Measurements from ENCODE around the gene TCEA2.

Gene TCEA2

DNA sequence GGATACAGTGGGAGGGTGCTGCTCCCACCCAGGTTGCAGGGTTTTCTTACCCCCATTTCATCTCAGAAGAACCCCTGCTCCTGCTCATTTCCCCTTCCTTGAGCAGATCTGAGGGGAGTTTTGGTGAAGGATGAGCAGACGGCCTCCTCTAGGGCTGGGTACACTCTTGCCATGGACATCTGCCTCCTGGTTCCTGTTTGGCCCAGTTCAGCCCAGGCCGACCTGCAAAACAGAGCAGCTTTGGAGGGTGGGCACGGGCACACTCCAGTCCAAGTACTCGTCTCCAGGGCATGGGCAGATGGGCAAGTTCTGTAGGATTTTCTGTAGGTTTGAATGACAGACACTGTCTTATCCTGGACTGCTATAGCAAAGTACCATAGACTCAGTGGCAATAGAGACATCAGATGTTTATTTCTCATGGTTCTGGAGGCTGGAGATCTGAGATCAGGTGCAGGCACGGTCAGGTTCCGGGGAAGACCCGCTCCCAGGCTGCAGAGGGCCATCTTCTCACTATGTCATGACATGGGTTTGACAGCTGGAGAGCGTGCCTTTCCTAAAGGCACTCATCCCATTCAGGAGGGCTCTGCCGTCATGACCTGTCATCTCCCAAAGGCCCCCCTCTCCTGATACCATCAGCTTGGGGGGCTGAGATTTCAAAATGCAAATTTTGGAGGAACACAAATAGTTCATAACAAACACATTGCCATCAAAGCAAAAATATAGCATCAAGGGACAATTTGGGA, 38.1 kb downstream of the TCEA2 start:
- H3K27ac Mint-ChIP-seq: no peak overlapping the region
- no peaks in the 10 kb centered on the region for H3K36me3 Mint-ChIP-seq (ENCODE audit: low read depth)
- H3K27me3 Mint-ChIP-seq (ENCODE audit: low read depth): peaks cover 23% of the 10 kb centered on the region
- peaks cover 5% of the 10 kb centered on the region for H3K9me3 Mint-ChIP-seq
- H3K4me1 Mint-ChIP-seq (ENCODE audit: low read depth): no peaks in the 10 kb centered on the region
- no peak for DNase-seq (ENCODE audit: low spot score)
- peak overlapping the region; percentile 51 for H3K4me3 Mint-ChIP-seq

GRCh38 chr20:64101731-64102621, 39.0 kb downstream of the TCEA2 start:
- H3K36me3 Mint-ChIP-seq (ENCODE audit: low read depth): no peaks in the 10 kb centered on the region
- H3K4me3 Mint-ChIP-seq: peak overlapping the region; percentile 51
- peak; percentile 62 for DNase-seq (ENCODE audit: low spot score)
- H3K27ac Mint-ChIP-seq: no peak overlapping the region
- H3K27me3 Mint-ChIP-seq (ENCODE audit: low read depth): peaks cover 23% of the 10 kb centered on the region
- peaks cover under 1% of the 10 kb centered on the region for H3K9me3 Mint-ChIP-seq
- no peaks in the 10 kb centered on the region for H3K4me1 Mint-ChIP-seq (ENCODE audit: low read depth)

DNA sequence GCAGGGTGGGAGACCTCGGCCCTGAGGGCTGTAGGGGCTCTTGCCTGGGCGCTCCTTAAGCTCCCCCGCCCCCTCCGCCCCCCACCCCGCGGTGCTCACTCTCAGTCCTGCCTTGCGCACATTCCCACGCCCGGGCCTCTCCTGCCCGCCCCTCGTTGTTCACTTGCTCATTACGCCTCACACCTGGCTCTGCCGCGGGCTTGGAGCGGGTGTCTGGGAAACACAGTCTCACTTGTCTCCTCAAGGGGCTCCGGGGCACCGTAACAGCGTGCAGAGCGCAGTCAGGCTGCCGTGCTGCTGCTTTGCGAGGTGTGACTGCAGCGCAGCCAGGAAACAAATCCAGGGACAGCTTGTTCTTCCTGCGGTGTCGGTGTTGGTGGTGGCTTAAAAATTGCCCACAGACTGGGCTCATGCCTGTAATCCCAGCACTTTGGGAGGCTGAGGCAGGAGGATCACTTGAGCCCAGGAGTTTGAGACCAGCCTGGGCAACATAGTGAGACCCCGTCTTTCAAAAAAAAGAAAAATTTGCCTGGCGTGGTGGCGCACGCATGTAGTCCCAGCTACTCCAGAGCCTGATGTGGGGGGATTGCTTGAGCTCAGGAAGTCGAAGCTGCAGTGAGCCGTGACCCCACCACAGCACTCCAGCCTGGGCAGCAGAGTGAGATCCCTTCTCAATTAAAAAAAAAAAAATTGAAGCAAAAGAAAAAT, 39.8 kb downstream of the TCEA2 start:
- peaks cover 23% of the 10 kb centered on the region for H3K27me3 Mint-ChIP-seq (ENCODE audit: low read depth)
- no peaks in the 10 kb centered on the region for H3K4me1 Mint-ChIP-seq (ENCODE audit: low read depth)
- H3K4me3 Mint-ChIP-seq: peak overlapping the region; percentile 48
- H3K27ac Mint-ChIP-seq: no peak overlapping the region
- no peak for DNase-seq (ENCODE audit: low spot score)
- H3K9me3 Mint-ChIP-seq: no peaks in the 10 kb centered on the region
- no peaks in the 10 kb centered on the region for H3K36me3 Mint-ChIP-seq (ENCODE audit: low read depth)

GRCh38 chr20:64103871-64104666, 41.1 kb downstream of the TCEA2 start:
- Mint-ChIP-seq H3K4me1 (ENCODE audit: low read depth) (no peaks in the 10 kb centered on the region), H3K9me3 (no peaks in the 10 kb centered on the region), H3K27ac (no peak overlapping the region), H3K36me3 (ENCODE audit: low read depth) (no peaks in the 10 kb centered on the region), H3K4me3 (no peak overlapping the region), H3K27me3 (ENCODE audit: low read depth) (peaks cover 23% of the 10 kb centered on the region)
- DNase-seq (ENCODE audit: low spot score): no peak

GRCh38 chr20:64104667-64105451, 41.9 kb downstream of the TCEA2 start:
- no peak overlapping the region for H3K27ac Mint-ChIP-seq
- no peak overlapping the region for H3K4me3 Mint-ChIP-seq
- no peaks in the 10 kb centered on the region for H3K9me3 Mint-ChIP-seq
- no peaks in the 10 kb centered on the region for H3K4me1 Mint-ChIP-seq (ENCODE audit: low read depth)
- no peak for DNase-seq (ENCODE audit: low spot score)
- H3K36me3 Mint-ChIP-seq (ENCODE audit: low read depth): no peaks in the 10 kb centered on the region
- peaks cover 23% of the 10 kb centered on the region for H3K27me3 Mint-ChIP-seq (ENCODE audit: low read depth)

- Mint-ChIP-seq H3K36me3 (ENCODE audit: low read depth) (no peaks in the 10 kb centered on the region), H3K4me1 (ENCODE audit: low read depth) (no peaks in the 10 kb centered on the region), H3K4me3 (no peak overlapping the region), H3K27ac (no peak overlapping the region), H3K9me3 (no peaks in the 10 kb centered on the region), H3K27me3 (ENCODE audit: low read depth) (peaks cover 19% of the 10 kb centered on the region)
- DNase-seq (ENCODE audit: low spot score): no peak
Measured at GRCh38 chr20:64105846-64106434, 42.9 kb downstream of the TCEA2 start.

DNA sequence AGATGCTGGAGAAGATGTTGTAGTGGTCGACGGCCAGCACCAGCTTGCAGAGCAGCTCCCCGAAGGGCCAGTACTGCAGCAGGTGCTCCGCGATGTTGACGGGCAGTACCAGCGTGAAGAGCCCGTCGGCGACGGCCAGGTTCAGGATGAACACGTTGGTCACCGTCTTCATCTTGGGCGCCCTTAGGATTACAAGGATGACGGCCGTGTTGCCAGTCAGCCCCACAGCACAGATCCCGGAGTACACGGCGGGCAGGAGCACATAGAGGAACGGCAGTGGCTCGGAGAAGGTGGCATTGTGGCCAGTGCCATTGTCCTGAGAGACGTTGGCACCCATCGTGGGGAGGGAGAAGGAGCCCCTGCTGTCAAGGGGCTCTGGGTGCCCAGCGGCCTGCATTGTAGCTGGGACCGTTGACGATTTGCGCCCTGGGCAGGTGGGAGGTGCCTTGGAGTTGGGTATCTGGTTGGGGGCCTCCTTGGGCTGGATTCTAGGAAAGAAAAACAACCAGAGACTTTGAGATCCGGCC, 43.5 kb downstream of the TCEA2 start:
- DNase-seq (ENCODE audit: low spot score): no peak
- H3K4me1 Mint-ChIP-seq (ENCODE audit: low read depth): no peaks in the 10 kb centered on the region
- H3K9me3 Mint-ChIP-seq: no peaks in the 10 kb centered on the region
- no peaks in the 10 kb centered on the region for H3K36me3 Mint-ChIP-seq (ENCODE audit: low read depth)
- H3K4me3 Mint-ChIP-seq: no peak overlapping the region
- H3K27ac Mint-ChIP-seq: no peak overlapping the region
- peaks cover 13% of the 10 kb centered on the region for H3K27me3 Mint-ChIP-seq (ENCODE audit: low read depth)

GRCh38 chr20:64106981-64107735, 44.2 kb downstream of the TCEA2 start, which contains the start of gene NPBWR2:
NPBWR2 (minus strand) TSS chr20:64107565; CDS start chr20:64106831, 734 bp downstream.
- no peaks in the 10 kb centered on the region for H3K36me3 Mint-ChIP-seq (ENCODE audit: low read depth)
- no peaks in the 10 kb centered on the region for H3K9me3 Mint-ChIP-seq
- peaks cover 12% of the 10 kb centered on the region for H3K27me3 Mint-ChIP-seq (ENCODE audit: low read depth)
- peak within 1 kb of the TSS; percentile 27 for H3K27ac Mint-ChIP-seq
- no peak for DNase-seq (ENCODE audit: low spot score)
- H3K4me3 Mint-ChIP-seq: no peak within 1 kb of the TSS
- no peaks in the 10 kb centered on the region for H3K4me1 Mint-ChIP-seq (ENCODE audit: low read depth)

DNA sequence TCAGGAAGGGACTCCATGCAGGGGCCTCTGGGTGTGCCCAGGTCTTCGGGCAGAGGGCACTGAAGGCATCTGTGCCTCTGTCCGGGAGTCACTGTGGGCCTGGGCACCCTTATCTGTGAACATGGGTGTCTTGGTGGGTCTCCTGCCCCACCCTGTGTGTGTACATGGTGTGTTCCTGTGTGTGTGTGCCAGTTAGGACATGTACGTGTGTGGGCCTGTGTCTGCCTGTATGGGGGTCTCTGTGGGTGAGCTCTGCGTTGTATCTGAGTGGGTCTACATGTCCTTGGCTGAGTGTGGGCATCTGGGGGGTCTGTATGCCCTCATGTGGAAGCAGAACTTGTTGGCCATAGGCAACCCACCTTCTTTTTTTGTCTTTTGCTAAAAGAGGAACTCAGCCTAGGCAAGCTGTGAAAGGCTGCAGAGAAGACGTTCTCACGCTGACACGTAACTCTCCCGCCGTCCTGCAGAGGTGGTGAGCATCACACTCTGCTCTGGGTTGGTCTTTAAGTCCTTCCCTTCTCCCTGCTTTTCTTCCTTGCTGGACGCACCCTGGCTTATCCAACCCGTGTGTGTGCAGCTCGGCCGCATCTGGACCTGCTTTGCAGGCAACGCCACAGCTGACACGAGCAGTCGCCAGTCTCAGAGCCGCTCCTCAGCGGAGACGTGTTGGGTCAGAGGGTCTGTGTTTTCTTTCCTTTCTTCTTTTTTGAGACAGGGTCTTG, 44.9 kb downstream of the TCEA2 start:
- Mint-ChIP-seq H3K27ac (peak overlapping the region; percentile 27), H3K9me3 (no peaks in the 10 kb centered on the region), H3K4me3 (no peak overlapping the region), H3K27me3 (ENCODE audit: low read depth) (peaks cover 8% of the 10 kb centered on the region), H3K4me1 (ENCODE audit: low read depth) (no peaks in the 10 kb centered on the region), H3K36me3 (ENCODE audit: low read depth) (no peaks in the 10 kb centered on the region)
- no peak for DNase-seq (ENCODE audit: low spot score)

- Mint-ChIP-seq H3K4me3 (no peak overlapping the region), H3K27me3 (ENCODE audit: low read depth) (no peaks in the 10 kb centered on the region), H3K9me3 (no peaks in the 10 kb centered on the region), H3K27ac (no peak overlapping the region), H3K4me1 (ENCODE audit: low read depth) (no peaks in the 10 kb centered on the region), H3K36me3 (ENCODE audit: low read depth) (no peaks in the 10 kb centered on the region)
- DNase-seq (ENCODE audit: low spot score): no peak
Measured at GRCh38 chr20:64108731-64109681, 46.0 kb downstream of the TCEA2 start.

All from T-helper 2 cell treated with Interferon-gamma antibody and Interleukin-4, amounts not matched to agents 5 μg/mL and 100 μg/mL, for 36 hours (primary cell).